Superior temporal gyrus (tissue), 1 donor: ENCODE data around the gene RPL36AL.
"Not testable (repeated sequence)": the region's sequence is repeated elsewhere in the genome, so short reads cannot be mapped to it uniquely, and the experiment has no call there.

ENCODE experiments used
- DNase-seq: peaks from one replicate; pipeline ENCODE4 v3.0.0-alpha.2; 2016; ENCODE audit errors: extremely low spot score

The RPL36AL gene

GRCh38 chr14:49619273-49619672 lies 1.2 kb downstream of the RPL36AL start:
- not testable (repeated sequence) for DNase-seq

DNA sequence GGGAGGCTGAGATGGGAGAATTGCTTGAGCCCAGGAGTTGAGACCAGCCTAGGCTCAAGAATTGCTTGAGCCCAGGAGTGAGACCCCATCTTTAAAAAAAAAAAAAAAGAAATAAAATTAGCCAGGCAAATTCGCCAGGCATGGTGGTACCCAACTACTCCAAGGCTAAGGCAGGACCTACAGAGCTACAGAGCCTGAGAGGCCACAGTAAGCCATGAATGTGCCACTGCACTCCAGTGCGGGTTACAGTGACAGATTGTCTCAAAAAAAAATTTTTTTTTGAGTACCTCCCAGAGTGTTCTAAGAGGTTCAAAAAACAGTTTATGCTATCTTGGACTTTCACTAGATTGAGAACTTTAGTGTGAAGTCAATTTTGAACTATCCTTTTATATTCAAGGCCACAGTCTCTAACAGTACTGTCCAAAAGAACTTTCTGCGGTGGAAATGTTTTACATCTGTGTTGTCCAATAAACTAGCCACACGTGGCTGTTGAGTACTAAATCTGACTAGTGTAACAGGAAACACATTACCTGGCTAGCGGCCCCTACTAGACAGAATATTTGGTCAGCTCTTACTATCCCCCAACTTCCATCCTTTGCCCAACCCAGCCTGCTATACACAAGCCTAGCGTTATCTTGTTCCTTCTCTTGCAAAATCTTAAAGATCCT lies 2.4 kb downstream of the RPL36AL start:
- no peak for DNase-seq

DNA sequence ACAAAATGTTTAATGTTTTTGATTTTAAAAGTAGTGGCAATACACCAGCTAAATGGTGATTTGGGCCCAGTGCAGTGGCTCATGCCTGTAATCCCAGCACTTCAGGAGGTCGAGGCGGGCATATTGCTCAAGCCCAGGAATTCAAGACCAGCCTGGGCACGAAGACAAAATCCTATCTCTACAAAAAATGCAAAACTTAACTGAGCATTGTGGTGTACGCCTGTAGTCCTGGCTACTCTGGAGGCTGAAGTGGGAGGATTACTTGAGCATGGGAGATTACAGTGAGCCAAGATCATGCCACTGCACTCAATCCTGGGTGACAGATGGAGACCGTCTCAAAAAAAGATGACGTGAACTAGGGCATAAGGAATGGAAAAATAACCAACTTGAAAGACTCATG lies 4.7 kb downstream of the RPL36AL start:
- no peak for DNase-seq

GRCh38 chr14:49614196-49614595 lies 6.2 kb downstream of the RPL36AL start:
- no peak for DNase-seq

- no peak for DNase-seq
Measured at GRCh38 chr14:49612671-49613070, 7.8 kb downstream of the RPL36AL start.

- DNase-seq: no peak
Measured at GRCh38 chr14:49612251-49612650, 8.2 kb downstream of the RPL36AL start.

DNA sequence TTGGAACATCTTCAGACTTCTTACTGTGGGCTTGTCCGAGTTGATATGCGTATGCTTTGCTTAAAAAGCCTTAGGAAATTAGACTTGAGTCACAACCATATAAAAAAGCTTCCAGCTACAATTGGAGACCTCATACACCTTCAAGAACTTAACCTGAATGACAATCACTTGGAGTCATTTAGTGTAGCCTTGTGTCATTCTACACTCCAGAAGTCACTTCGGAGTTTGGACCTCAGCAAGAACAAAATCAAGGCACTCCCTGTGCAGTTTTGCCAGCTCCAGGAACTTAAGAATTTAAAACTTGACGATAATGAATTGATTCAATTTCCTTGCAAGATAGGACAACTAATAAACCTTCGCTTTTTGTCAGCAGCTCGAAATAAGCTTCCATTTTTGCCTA lies 12.8 kb downstream of the RPL36AL start:
- no peak for DNase-seq

- peak; percentile 78 for DNase-seq
Measured at GRCh38 chr14:49598485-49599300, 21.7 kb downstream of the RPL36AL start, which contains the start of gene LRR1. Gene LRR1, plus strand, starts transcription at chr14:49598940. Its CDS starts 81 bp downstream, at chr14:49599021.

DNA sequence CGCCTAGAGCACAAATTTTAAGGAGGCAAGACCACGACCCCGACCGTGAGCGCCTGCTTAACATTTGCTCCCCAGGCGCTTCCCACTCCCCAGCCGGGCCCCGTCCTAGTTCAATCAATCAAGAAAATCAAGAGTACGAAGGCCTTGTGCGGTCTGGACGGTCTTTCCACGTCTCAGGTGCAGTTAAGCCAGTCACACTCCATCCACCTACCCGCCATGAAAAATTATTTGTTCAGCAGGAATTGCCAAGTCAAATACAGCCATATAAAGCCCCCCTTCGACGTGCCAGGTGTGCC lies 22.3 kb downstream of the RPL36AL start:
- no peak for DNase-seq

- no peak for DNase-seq
Measured at GRCh38 chr14:49594347-49595091, 25.9 kb downstream of the RPL36AL start.

GRCh38 chr14:49593016-49593415 lies 27.4 kb downstream of the RPL36AL start:
- no peak for DNase-seq

DNA sequence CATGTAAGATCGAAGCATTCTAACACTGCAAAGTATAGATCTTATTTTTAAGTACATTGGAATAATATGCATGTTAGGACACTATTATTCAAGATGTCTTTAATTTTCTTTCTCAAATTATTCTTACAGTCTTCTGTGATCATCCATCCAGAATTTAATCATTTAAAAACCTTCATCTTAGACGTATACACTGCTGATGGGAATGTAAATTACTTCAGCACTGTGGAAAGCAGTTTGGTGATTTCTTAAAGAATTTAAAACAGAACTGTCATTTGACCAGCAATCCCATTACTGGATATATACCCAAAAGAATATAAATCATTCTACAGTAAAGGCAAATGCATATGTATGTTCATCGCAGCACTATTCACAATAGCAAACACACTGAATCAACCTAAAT lies 31.0 kb downstream of the RPL36AL start:
- DNase-seq: no peak

DNA sequence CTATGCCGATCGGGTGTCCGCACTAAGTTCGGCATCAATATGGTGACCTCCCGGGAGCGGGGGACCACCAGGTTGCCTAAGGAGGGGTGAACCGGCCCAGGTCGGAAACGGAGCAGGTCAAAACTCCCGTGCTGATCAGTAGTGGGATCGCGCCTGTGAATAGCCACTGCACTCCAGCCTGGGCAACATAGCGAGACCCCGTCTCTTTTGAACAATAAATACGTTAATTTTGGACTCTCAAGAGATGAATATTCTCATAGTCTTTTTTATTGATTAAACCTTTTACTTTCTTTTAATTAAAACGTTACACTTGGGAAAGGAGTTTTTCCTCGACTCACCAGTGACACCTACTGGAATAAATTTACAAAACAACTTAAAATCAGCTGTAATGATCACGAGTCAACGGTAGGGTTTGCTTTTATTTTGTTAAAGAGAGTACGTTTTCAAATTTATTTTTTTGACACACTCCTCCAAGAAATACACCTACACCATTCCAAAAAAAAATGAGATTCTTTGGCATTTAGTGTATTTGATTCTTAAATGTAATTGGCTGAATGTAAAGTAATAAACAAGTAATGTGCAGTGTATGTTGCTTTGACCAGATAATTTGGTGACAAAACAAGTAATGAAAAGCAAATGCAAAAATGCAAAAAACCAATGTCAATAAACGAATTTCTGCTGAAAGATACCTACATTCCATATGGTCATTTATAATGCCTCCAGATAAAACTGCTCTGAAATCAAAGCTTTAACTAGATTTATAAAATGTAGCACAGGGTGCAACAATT lies 33.6 kb downstream of the RPL36AL start:
- DNase-seq: peak; percentile 89

- DNase-seq: peak; percentile 100
Measured at GRCh38 chr14:49585803-49586672, 34.4 kb downstream of the RPL36AL start, which contains the start of gene RPS29. Gene RPS29, minus strand, starts transcription at chr14:49586380. Its CDS starts 34 bp downstream, at chr14:49586346.

DNA sequence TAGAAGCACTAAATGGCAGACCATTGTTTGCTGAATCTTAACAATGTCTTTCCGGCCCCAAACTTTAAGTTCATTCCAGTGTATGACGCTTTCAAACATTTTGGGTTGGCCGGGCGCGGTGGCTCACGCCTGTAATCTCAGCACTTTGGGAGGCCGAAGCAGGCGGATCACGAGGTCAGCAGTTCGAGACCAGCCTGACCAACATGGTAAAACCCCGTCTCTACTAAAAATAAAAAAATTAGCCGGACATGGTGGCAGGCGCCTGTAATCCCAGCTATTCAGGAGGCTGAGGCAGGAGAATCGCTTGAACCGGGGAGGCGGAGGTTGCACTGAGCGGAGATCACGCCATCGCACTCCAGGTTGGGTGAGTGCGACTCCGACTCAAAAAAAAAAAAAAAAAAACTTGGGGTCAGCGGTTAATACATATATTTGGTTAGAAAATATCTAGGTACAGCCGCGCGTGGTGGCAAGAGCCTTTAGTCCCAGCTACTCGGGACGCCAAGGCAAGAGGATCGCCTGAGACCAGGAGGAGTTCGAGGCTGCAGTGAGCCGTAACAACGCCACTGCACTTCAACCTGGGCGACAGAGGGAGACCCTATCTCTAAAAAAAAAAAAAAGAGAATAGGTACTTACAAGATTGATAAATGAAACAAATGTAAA lies 35.3 kb downstream of the RPL36AL start:
- DNase-seq: not testable (repeated sequence)

DNA sequence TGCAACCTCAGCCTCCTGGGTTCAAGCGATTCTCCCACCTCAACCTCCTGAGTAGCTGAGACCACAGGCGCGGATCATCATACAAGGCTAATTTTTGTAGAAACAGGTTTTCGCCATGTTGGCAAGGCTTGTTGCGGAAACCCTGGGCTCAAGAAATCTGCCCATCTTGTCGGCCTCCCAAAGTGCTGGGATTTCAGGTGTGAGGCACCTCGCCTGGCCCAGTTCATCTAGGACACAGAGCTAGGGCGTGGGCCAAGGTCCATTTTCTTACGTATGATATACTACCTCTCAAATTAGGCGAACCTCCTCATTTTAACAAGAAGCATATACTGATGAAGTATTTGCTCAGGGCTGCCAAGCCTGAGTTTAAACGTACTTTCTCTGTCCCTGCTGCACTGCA lies 36.4 kb downstream of the RPL36AL start:
- no peak for DNase-seq

- no peak for DNase-seq
Measured at GRCh38 chr14:49583629-49584028, 36.8 kb downstream of the RPL36AL start.

GRCh38 chr14:49582113-49582977 lies 38.1 kb downstream of the RPL36AL start:
- DNase-seq: no peak
